ENCODE results near the gene FAAH.

Gene FAAH

GRCh38 chr1:46423574-46424240 is 29.6 kb downstream of the FAAH start:
- no peak for DNase-seq

- no peak for DNase-seq
These were observed 30.6 kb downstream of the FAAH start for GRCh38 chr1:46424730-46425129.

- no peak for DNase-seq
These were observed 31.6 kb downstream of the FAAH start for GRCh38 chr1:46425726-46426125.

- no peak for DNase-seq
These were observed 33.4 kb downstream of the FAAH start for GRCh38 chr1:46427541-46427940.

- DNase-seq, result no peak
These were observed 35.3 kb downstream of the FAAH start for GRCh38 chr1:46429436-46429835.

GRCh38 chr1:46431695-46432094 is 37.6 kb downstream of the FAAH start:
- DNase-seq, result no peak

- DNase-seq, result no peak
These were observed 38.7 kb downstream of the FAAH start for GRCh38 chr1:46432781-46433327.

- no peak for DNase-seq
These were observed 40.2 kb downstream of the FAAH start for GRCh38 chr1:46434358-46434757.

GRCh38 chr1:46436844-46437243 is 42.7 kb downstream of the FAAH start:
- DNase-seq, result no peak

- DNase-seq, result no peak
These were observed 43.6 kb downstream of the FAAH start for GRCh38 chr1:46437723-46438122.

- no peak for DNase-seq
These were observed 44.2 kb downstream of the FAAH start for GRCh38 chr1:46438346-46438745.

- DNase-seq, result no peak
These were observed 46.4 kb downstream of the FAAH start for GRCh38 chr1:46440478-46440877.

- peak; percentile 69 for DNase-seq
These were observed 48.4 kb downstream of the FAAH start for GRCh38 chr1:46442317-46443161.

GRCh38 chr1:46444466-46444865 is 50.3 kb downstream of the FAAH start:
- no peak for DNase-seq

- DNase-seq, result no peak
These were observed 51.7 kb downstream of the FAAH start for GRCh38 chr1:46445773-46446256.

- DNase-seq, result peak; percentile 69
These were observed 52.8 kb downstream of the FAAH start for GRCh38 chr1:46446646-46447498.

GRCh38 chr1:46447499-46448108 is 53.5 kb downstream of the FAAH start:
- DNase-seq, result no peak

GRCh38 chr1:46448109-46448911 is 54.2 kb downstream of the FAAH start:
- no peak for DNase-seq

- DNase-seq, result no peak
These were observed 55.4 kb downstream of the FAAH start for GRCh38 chr1:46449223-46450159.

- no peak for DNase-seq
These were observed 56.0 kb downstream of the FAAH start for GRCh38 chr1:46450160-46450517.
